Stimulated activated CD4-positive, alpha-beta T cell treated with anti-CD3 and anti-CD28 coated beads, Interleukin-12 subunit alpha, Interleukin-12 subunit beta, amount 100 ng/mL, for 48 hours (primary cell): ENCODE measurements around the gene TMEM114.

ENCODE experiments used
- DNase-seq, 3 donors: peaks; one replicate each; pipeline ENCODE4 v3.0.0-alpha.2; 2020; ENCODE audit warnings: low read depth in 2 of 3, low spot score in 1 of 3

Gene TMEM114

GRCh38 chr16:8551388-8552332 is 38.7 kb downstream of the TMEM114 start:
- no peak for DNase-seq

- no peak for DNase-seq
Measured at GRCh38 chr16:8550728-8551387, 39.5 kb downstream of the TMEM114 start.

- DNase-seq = no peak
Measured at GRCh38 chr16:8549843-8550412, 40.4 kb downstream of the TMEM114 start.

GRCh38 chr16:8548166-8548565 is 42.1 kb downstream of the TMEM114 start:
- DNase-seq = no peak

GRCh38 chr16:8547762-8548161 is 42.5 kb downstream of the TMEM114 start:
- no peak for DNase-seq

- no peak for DNase-seq
Measured at GRCh38 chr16:8544406-8544805, 45.9 kb downstream of the TMEM114 start.

GRCh38 chr16:8543258-8543657 is 47.1 kb downstream of the TMEM114 start:
- DNase-seq = no peak

GRCh38 chr16:8542393-8542792 is 47.9 kb downstream of the TMEM114 start:
- DNase-seq = no peak

- DNase-seq = no peak
Measured at GRCh38 chr16:8541868-8542267, 48.4 kb downstream of the TMEM114 start.

GRCh38 chr16:8537691-8538342 is 52.5 kb downstream of the TMEM114 start:
- DNase-seq = no peak

GRCh38 chr16:8533509-8533908 is 56.8 kb downstream of the TMEM114 start:
- no peak for DNase-seq

GRCh38 chr16:8530752-8531384 is 59.4 kb downstream of the TMEM114 start:
- DNase-seq = no peak

GRCh38 chr16:8528471-8528870 is 61.8 kb downstream of the TMEM114 start:
- DNase-seq = no peak

- DNase-seq = no peak
Measured at GRCh38 chr16:8523932-8524331, 66.4 kb downstream of the TMEM114 start.

- no peak for DNase-seq
Measured at GRCh38 chr16:8522757-8523156, 67.6 kb downstream of the TMEM114 start.

GRCh38 chr16:8519643-8520042 is 70.7 kb downstream of the TMEM114 start:
- no peak for DNase-seq
